Psoas muscle (tissue), 8 donors: ENCODE data around the gene COL27A1. TPM values are rescaled to one million over a fixed set of nuclear protein-coding genes. Genes with fewer than 3 reads are reported as not detected.

Source experiments
- ATAC-seq, 4 donors: fragments of 200-7000 bp; cut with Tn5 transposase; one replicate each; pipeline ENCODE4 v1.9.1; 2020; ENCODE audit warnings: moderate library complexity in 3 of 4, mild to moderate bottlenecking in 2 of 4
- DNase-seq, 2 donors: peaks; one replicate each; pipeline ENCODE4 v3.0.0-alpha.2; 2020
- H3K27ac ChIP-seq: fragments of 200-600 bp; one replicate; pipeline ENCODE4 v1.8.0; 2022
- H3K27me3 ChIP-seq, 3 donors: fragments of 200-600 bp in 1 of 3; one replicate each; pipeline versions ENCODE4 v1.6.1 to v1.8.0; 2013 to 2022; ENCODE audit warnings: low read length in 2 of 3, mild to moderate bottlenecking in 2 of 3, moderate library complexity in 1 of 3; ENCODE audit not compliant: insufficient read depth in 3 of 3
- H3K36me3 ChIP-seq, 2 donors: fragments of 200-600 bp in 1 of 2; one replicate each; pipeline versions ENCODE4 v1.6.1 to v1.8.0; 2013 to 2022; ENCODE audit warnings: low read depth in 1 of 2, mild to moderate bottlenecking in 1 of 2, moderate library complexity in 1 of 2; ENCODE audit not compliant: insufficient read depth in 1 of 2
- H3K4me1 ChIP-seq: fragments of 200-600 bp; one replicate; pipeline ENCODE4 v1.8.0; 2022
- H3K4me3 ChIP-seq: fragments of 200-600 bp; one replicate; pipeline ENCODE4 v1.8.0; 2022; ENCODE audit warnings: mild to moderate bottlenecking
- H3K9me3 ChIP-seq: fragments of 200-600 bp; one replicate; pipeline ENCODE4 v1.8.0; 2022
- WGBS, 3 donors: extraction: QIAGEN DNeasy Blood & Tissue Kit; methylation state at CpG; one replicate each; pipeline versions ENCODE4 v1.1.6 to v1.1.7; 2013; 5-methylcytosine and 5-hydroxymethylcytosine counted together
- intact Hi-C, 2 donors: fragments of 100-400 bp; cut with DNase I; formaldehyde crosslinking; loops; one replicate each; pipeline versions ENCODE4 v1.11.0 to v1.14.2; 2022
- polyA plus RNA-seq, 3 donors: library from polyadenylated mRNA; stranded (reverse); fragments of 200-250 nt; gene quantifications; one replicate each; pipeline ENCODE4 v1.2.3, GENCODE V29; 2013
- total RNA-seq, 4 donors: library from RNA; stranded (reverse); fragmentation: NEBNext Ultra II Directional in 2 of 4; extraction: Animal tissue kit (Norgen Biotek cat#: 25700) in 2 of 4; gene quantifications; one replicate each; pipeline versions ENCODE4 v1.2.1 to v1.2.4, GENCODE V29; 2021 to 2023
- TF ChIP-seq, protein P1 (sequence below): fragments of 200-600 bp; IDR thresholded peaks from one replicate; pipeline ENCODE4 v1.8.0; 2022; ENCODE audit warnings: antibody characterized with exemption
- donor health status: healthy with polysubstance abuse.
- donor health status: DM: no; HTN: no; CAD: no; lungs with moderate emphysema.
- donor health status: Bipolar disorder and iron deficiency.
- donor health status: healthy.
- donor health status: DM: yes; HTN: yes; CAD: no.
- donor health status: DM: no; HTN: no; CAD: no.
- donor health status: DM: no; HTN: no; CAD: no.
- donor health status: DM: yes; HTN: yes; CAD: no.

COL27A1 gene
- total and polyA plus RNA-seq, 7 donors, result 1.1 to 8.5 (median 3.9) TPM

DNA sequence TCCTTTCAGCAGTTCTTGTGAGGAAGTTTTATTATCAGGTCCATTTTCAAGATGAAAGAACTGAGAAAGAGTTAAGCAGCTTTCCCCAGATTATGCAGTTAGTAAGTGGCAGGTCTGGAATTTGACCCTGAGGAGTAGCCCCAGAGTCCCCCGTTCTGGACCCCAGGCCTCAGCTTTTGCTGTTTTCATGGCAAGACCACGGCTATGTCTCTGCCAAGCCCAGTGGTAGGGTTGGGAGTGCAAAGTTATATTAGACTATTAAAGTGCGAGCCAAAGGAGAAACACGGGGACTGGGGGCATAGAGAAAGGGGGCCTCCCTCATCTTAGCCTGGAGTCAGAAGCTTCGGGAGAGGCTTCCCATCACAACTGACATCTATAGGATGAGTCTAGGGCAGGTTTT, 148.2 kb downstream of the COL27A1 start:
- 81 to 86% (median 84%) methylated on average over 5 of the region's 5 CpGs for WGBS, 3 donors

DNA sequence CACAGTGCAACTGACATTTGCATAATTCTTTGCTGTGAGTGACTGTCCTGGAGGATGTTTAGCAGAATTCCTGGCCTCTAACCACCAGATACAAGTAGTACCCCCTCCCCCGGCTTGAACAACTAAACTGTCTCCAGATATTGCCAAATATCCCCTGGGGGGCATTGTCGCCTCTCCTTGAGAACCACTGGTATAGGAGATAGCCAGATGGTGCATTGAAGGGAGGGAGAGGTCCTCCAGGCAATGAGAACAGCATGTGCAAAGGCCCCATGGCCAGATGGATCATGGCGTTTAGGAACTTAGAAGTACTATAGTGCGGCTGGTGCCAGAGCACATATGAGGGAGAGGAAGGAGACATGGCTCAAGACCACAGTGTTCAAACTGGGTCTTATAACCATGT, 148.6 kb downstream of the COL27A1 start:
- Histone ChIP-seq H3K4me3 (no peak overlapping the region), H3K4me1 (no peaks in the 10 kb centered on the region), H3K36me3 (peaks cover 0 to 31% of the 10 kb centered on the region in 2 donors), H3K9me3 (no peaks in the 10 kb centered on the region), H3K27ac (no peak overlapping the region), H3K27me3 (no peaks in the 10 kb centered on the region)
- TF ChIP-seq, protein P1, sequence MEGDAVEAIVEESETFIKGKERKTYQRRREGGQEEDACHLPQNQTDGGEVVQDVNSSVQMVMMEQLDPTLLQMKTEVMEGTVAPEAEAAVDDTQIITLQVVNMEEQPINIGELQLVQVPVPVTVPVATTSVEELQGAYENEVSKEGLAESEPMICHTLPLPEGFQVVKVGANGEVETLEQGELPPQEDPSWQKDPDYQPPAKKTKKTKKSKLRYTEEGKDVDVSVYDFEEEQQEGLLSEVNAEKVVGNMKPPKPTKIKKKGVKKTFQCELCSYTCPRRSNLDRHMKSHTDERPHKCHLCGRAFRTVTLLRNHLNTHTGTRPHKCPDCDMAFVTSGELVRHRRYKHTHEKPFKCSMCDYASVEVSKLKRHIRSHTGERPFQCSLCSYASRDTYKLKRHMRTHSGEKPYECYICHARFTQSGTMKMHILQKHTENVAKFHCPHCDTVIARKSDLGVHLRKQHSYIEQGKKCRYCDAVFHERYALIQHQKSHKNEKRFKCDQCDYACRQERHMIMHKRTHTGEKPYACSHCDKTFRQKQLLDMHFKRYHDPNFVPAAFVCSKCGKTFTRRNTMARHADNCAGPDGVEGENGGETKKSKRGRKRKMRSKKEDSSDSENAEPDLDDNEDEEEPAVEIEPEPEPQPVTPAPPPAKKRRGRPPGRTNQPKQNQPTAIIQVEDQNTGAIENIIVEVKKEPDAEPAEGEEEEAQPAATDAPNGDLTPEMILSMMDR, result no peak
- DNase-seq, result no peak
- no peak for ATAC-seq
- intact Hi-C loops, result no loop called here
- WGBS, 3 donors, result 93 to 97% (median 96%) methylated on average over 4 of the region's 4 CpGs

More for the DNA sequence above, 148.2 kb downstream of the COL27A1 start:
- DNase-seq (no peak), ATAC-seq (no peak)
- intact Hi-C loops, result no loop called here
- H3K4me3 ChIP-seq, result no peak overlapping the region
- no peaks in the 10 kb centered on the region for H3K9me3 ChIP-seq
- TF ChIP-seq, protein P1, result no peak
- no peak overlapping the region for H3K27ac ChIP-seq
- H3K36me3 ChIP-seq, result peaks cover 0 to 35% of the 10 kb centered on the region in 2 donors
- no peaks in the 10 kb centered on the region for H3K4me1 ChIP-seq
- no peaks in the 10 kb centered on the region for H3K27me3 ChIP-seq

DNA sequence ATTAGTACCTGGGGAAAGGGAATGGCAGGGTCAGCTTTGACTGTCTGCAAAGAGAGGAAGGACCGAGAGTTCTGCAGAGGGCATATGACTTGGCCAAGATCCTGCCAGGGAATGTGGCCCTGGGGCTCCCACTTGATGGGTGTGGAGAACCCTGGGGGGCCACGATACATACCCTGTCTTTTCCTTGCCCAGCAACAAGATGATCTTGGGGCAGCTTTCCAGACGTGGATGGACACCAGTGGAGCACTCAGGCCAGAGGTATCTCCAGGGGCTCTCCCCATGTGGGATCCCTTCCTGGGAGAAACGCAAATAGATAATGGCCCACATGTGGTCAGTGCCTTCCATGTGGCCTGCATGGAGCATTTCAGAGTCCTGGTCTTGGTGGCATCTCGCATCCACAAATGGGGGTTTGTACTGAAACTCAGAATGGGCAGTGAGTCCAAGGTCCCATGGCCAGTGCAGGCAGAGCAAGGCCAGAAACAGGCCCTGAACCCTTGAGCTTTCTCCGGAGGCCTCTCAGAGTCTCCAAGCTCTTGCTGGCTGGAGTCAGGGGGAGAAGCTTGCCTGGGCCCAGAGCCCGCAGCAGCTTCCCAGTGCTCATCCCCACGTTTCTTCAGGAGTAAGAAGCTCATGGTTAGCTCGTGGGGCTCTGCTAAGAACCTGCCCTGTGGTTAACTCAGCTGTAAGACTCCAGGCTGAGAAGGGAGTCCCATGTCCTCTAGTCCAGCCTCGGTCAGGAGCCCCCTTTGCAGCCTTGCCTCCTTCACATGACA, 149.3 kb downstream of the COL27A1 start:
- no peak for ATAC-seq
- no peak for DNase-seq

DNA sequence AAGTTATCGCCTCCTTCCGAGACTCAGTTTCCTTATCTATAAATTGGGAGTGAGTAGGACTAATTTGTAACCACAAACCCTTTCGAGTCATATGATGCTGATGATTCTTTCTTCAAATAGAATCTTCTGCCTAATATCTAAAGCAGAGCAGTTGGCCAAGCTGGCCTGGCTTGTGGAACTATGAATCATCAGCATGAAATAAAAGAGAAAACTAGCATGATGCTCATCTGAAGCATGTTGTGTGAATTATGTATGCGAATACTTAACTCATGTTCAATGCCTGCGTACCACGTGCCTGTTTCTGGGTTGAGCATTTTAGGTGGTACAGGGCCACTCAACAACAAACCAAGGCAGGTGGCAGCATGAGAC, 152.5 kb downstream of the COL27A1 start:
- Histone ChIP-seq H3K4me3 (no peak overlapping the region), H3K27me3 (no peaks in the 10 kb centered on the region), H3K4me1 (no peaks in the 10 kb centered on the region), H3K36me3 (peaks cover 0 to 24% of the 10 kb centered on the region in 2 donors), H3K9me3 (no peaks in the 10 kb centered on the region), H3K27ac (no peak overlapping the region)
- ATAC-seq, result no peak
- 89 to 97% (median 93%) methylated on average over 6 of the region's 6 CpGs for WGBS, 3 donors
- TF ChIP-seq, protein P1, result no peak
- intact Hi-C loops, result no loop called here
- no peak for DNase-seq

More for the DNA sequence above, 149.3 kb downstream of the COL27A1 start:
- WGBS, 3 donors, result 91% methylated on average over 10 of the region's 10 CpGs
- no peaks in the 10 kb centered on the region for H3K4me1 ChIP-seq
- no peak overlapping the region for H3K27ac ChIP-seq
- peaks cover 0 to 30% of the 10 kb centered on the region in 2 donors for H3K36me3 ChIP-seq
- H3K9me3 ChIP-seq, result no peaks in the 10 kb centered on the region
- TF ChIP-seq, protein P1, result no peak
- H3K27me3 ChIP-seq, result no peaks in the 10 kb centered on the region
- intact Hi-C loops, result loop anchor here in 1 of 2 donors (1.0 kb wide), 1 partner anchor 220 kb away; no protein-coding TSS in a partner anchor
- no peak overlapping the region for H3K4me3 ChIP-seq
